Measurements from ENCODE around the gene VCPKMT.

VCPKMT gene

GRCh38 chr14:50065583-50065982, 50.8 kb downstream of the VCPKMT start:
- DNase-seq (ENCODE audit: low read depth) = no peak

GRCh38 chr14:50064993-50065392, 51.4 kb downstream of the VCPKMT start:
- peak; percentile 48 for DNase-seq (ENCODE audit: low read depth)

DNA sequence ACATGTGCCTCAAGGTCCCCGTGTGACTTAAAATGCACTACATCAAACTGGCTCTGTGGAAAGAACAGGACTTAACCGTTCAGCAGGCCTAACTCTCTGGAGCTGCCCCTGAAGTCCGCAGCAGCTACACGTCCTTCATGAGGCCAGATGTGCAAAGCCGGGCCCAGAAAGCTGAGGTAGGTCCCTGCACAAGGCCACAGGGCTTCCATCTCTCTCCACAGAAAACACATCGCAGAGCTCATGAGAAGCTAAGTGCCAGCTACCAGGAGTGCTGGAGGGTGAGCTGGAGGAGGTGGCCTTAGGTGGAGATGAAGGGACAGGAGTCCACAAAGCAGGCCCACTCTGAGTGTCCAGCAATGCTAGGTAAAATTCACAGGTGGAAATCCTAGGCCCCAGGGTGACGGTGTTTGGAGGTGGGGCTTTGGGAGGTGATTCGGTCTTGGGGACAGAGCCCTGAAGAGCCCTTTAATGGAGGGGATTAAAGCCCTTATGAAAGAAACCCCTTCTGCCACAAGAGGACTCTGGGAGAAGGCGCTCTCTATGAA, 52.4 kb downstream of the VCPKMT start:
- no peak for DNase-seq (ENCODE audit: low read depth)

GRCh38 chr14:50062438-50063085, 53.8 kb downstream of the VCPKMT start:
- peak; percentile 80 for DNase-seq (ENCODE audit: low read depth)

GRCh38 chr14:50061664-50062437, 54.5 kb downstream of the VCPKMT start:
- peak; percentile 37 for DNase-seq (ENCODE audit: low read depth)

DNA sequence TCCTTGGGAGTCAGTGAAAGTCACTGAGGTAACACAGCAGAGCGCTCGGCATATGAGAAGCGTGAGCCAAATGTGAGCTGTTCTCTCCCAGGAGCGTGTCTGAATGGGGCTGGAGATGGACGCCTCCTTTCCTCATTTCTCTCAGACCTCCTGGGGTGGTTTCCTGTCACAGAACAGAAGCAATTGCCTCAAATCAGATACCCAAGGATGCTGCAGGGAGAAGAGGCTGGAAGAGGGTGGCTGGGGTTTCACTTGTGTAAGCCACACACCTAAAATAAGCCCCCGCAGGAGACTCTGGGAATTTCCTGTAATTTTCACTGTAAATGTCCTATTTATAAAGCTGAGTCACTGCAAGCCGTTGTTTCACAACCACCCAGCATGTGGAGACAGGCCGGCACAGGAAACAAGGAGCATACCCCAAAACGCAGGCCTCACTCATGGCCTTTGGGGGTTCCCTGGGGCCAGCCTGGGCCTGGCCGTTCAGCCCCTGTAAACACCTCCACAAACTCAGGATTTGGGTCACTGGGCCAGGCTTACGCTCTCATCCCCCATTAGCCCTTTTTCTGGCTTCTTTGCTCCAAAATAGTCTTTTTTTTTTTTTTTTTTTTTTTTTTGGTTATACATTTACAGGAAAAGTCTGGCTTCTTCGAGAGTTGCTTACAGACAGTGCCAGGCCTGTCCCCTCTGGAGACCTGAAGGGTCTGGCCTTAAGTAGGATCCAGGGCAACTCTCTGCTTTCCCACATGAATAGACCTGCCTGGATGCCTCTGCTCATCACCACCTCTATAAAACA, 55.3 kb downstream of the VCPKMT start:
- no peak for DNase-seq (ENCODE audit: low read depth)

- no peak for DNase-seq (ENCODE audit: low read depth)
Measured at GRCh38 chr14:50059763-50060616, 56.4 kb downstream of the VCPKMT start.

All from T follicular helper cell (primary cell).